Measurements from ENCODE around the gene PGM1. TPM values are rescaled to one million over a fixed set of nuclear protein-coding genes. Genes with fewer than 3 reads are reported as not detected.

The PGM1 gene
- total and polyA plus RNA-seq, 2 donors (not counting 3 experiments of a cell fraction or from before 2014, with no cell fraction given): 9.3 to 21.0 TPM

DNA sequence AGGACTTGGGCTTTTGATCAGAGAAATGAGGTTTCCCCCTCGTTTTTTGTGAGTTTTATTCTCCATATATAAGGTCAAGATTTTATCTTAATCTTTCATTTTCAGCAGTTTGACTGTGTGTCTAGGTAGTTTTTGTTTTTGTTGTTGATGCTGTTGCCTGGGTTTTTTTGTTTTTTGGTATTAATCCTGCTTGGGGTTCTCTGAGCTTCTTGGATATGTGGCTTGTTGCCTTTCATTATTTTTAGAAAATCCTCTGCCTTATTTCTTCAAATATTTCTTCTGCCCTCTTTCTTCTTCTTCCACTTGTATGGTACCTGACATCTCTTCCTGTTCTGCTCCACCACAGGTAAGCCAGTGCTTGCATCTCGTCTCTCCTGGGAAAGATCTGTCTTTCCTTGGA, 44.9 kb upstream of the PGM1 start:
- BruUV-seq (replicated peaks): no TSS peak

More for the DNA sequence above, 44.9 kb upstream of the PGM1 start:
- H3K27ac ChIP-seq (ENCODE audit: insufficient read depth, low read depth, low read length): no peak overlapping the region
- no peaks in the 10 kb centered on the region for H3K79me2 ChIP-seq (ENCODE audit: control insufficient read depth, insufficient read depth, low read length)
- no peaks in the 10 kb centered on the region for H3K36me3 ChIP-seq (ENCODE audit: control insufficient read depth in 2 of 2, extremely low read depth in 1 of 2, insufficient read depth in 2 of 2, low read length in 2 of 2)
- H3K9me3 ChIP-seq (replicated peaks; ENCODE audit: control insufficient read depth, insufficient read depth, low read length): no peaks in the 10 kb centered on the region
- H3K9me1 ChIP-seq (replicated peaks; ENCODE audit: control insufficient read depth, extremely low read depth, insufficient read depth, low read length): no peaks in the 10 kb centered on the region
- no peaks in the 10 kb centered on the region for H3K4me1 ChIP-seq (ENCODE audit: control insufficient read depth, extremely low read depth, insufficient read depth, low read length)
- no peak overlapping the region for H3K4me2 ChIP-seq (ENCODE audit: insufficient read depth, low read length)
- no peak for TF ChIP-seq MYC (IDR thresholded peaks at IDR 0.05; ENCODE audit: low read depth, low read length)
- no peak for TF ChIP-seq FOS (IDR thresholded peaks at IDR 0.05; ENCODE audit: borderline replicate concordance, insufficient read depth, low read length)
- TF ChIP-seq POLR2AphosphoS5 (IDR thresholded peaks at IDR 0.05; ENCODE audit: insufficient read depth, low read depth, low read length): no peak
- no peak for TF ChIP-seq JUN (IDR thresholded peaks at IDR 0.05; ENCODE audit: borderline replicate concordance, insufficient read depth, insufficient read length, low read depth)
- TF ChIP-seq GATA2 (IDR thresholded peaks at IDR 0.05; ENCODE audit: insufficient read depth, insufficient read length, low read depth, low read length): no peak
- TF ChIP-seq, protein P1, sequence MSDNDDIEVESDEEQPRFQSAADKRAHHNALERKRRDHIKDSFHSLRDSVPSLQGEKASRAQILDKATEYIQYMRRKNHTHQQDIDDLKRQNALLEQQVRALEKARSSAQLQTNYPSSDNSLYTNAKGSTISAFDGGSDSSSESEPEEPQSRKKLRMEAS (IDR thresholded peaks at IDR 0.05; ENCODE audit: insufficient read depth, insufficient read length): no peak
- TF ChIP-seq CTCF (IDR thresholded peaks at IDR 0.05; ENCODE audit: extremely low read depth in 1 of 2, insufficient read depth in 1 of 2, low read depth in 1 of 2, low read length in 2 of 2): no peak
- no peak for TF ChIP-seq EZH2 (IDR thresholded peaks at IDR 0.05; ENCODE audit: borderline replicate concordance, low read depth, low read length, severe bottlenecking)
- no peak for TF ChIP-seq POLR2A (IDR thresholded peaks at IDR 0.05; ENCODE audit: low read depth, low read length)
- ChIA-PET POLR2A (no interaction called here), CTCF (interaction anchor here (1.2 to 2.3 kb wide), 2 partner anchors 9 to 10 kb away, joined by 6 to 10 read pairs; no protein-coding TSS in a partner anchor)
- dilution Hi-C loops (cut with MboI; ENCODE audit: extremely low pct_ligation_motif_present, low sequenced_read_pairs) (no loop called here), intact Hi-C loops (cut with micrococcal nuclease) (no loop called here)
- no peak for DNase-seq (ENCODE audit: low read depth, low spot score)
- FAIRE-seq: no peak
- no peak overlapping the region for H2AFZ ChIP-seq (ENCODE audit: low read depth, low read length)
- no peaks in the 10 kb centered on the region for H3K27me3 ChIP-seq (ENCODE audit: control insufficient read depth in 2 of 2, insufficient read depth in 2 of 2, low read length in 2 of 2)
- H4K20me1 ChIP-seq (replicated peaks; ENCODE audit: control insufficient read depth, extremely low read depth, insufficient read depth, low read length): no peaks in the 10 kb centered on the region
- H3K9ac ChIP-seq (replicated peaks; ENCODE audit: extremely low read depth, insufficient read depth, low read length): no peak overlapping the region
- H3K4me3 ChIP-seq (replicated peaks in 1 of 3; ENCODE audit: insufficient read depth in 1 of 3, low read depth in 1 of 3, low read length in 3 of 3): no peak overlapping the region

All from endothelial cell of umbilical vein (primary cell).